Liver (tissue), 9 donors: ENCODE data around the gene NFATC1. TPM values are rescaled to one million over a fixed set of nuclear protein-coding genes. Genes with fewer than 3 reads are reported as not detected.

Source experiments
- DNase-seq: peaks from one replicate; pipeline ENCODE4 v3.0.0-alpha.2; 2017; ENCODE audit warnings: low spot score
- H3K27ac ChIP-seq, 2 donors: one replicate each; pipeline ENCODE4 v1.7.0; 2013; ENCODE audit warnings: inconsistent platforms in 2 of 2, low read length in 2 of 2, control low read depth in 1 of 2, low read depth in 1 of 2, mild to moderate bottlenecking in 1 of 2
- H3K27me3 ChIP-seq, 4 donors: one replicate each; pipeline versions ENCODE4 v1.6.1 to v1.7.0; 2013; ENCODE audit warnings: low read length in 3 of 4, inconsistent platforms in 1 of 4, mild to moderate bottlenecking in 1 of 4, moderate library complexity in 1 of 4; ENCODE audit not compliant: control insufficient read depth in 4 of 4, insufficient read depth in 4 of 4
- H3K36me3 ChIP-seq, 4 donors: one replicate each; pipeline versions ENCODE4 v1.6.1 to v1.7.0; 2013; ENCODE audit warnings: low read length in 3 of 4, mild to moderate bottlenecking in 3 of 4, low read depth in 1 of 4, moderate library complexity in 1 of 4; ENCODE audit not compliant: control insufficient read depth in 4 of 4, insufficient read depth in 3 of 4
- H3K4me1 ChIP-seq, 4 donors: one replicate each; pipeline versions ENCODE4 v1.6.1 to v1.7.0; 2013; ENCODE audit warnings: low read length in 3 of 4, mild to moderate bottlenecking in 3 of 4, moderate library complexity in 1 of 4; ENCODE audit not compliant: control insufficient read depth in 4 of 4, insufficient read depth in 4 of 4
- H3K4me3 ChIP-seq, 3 donors: one replicate each; pipeline versions ENCODE4 v1.6.1 to v1.7.0; 2013; ENCODE audit warnings: low read length in 3 of 3, control low read depth in 1 of 3, low read depth in 1 of 3, mild to moderate bottlenecking in 1 of 3
- H3K9ac ChIP-seq, 2 donors: one replicate each; pipeline ENCODE4 v1.7.0; 2013; ENCODE audit warnings: low read length in 2 of 2, mild to moderate bottlenecking in 2 of 2, moderate library complexity in 2 of 2, control low read depth in 1 of 2, low read depth in 1 of 2
- H3K9me3 ChIP-seq, 4 donors: one replicate each; pipeline versions ENCODE4 v1.6.1 to v1.7.0; 2013; ENCODE audit warnings: low read length in 3 of 4; ENCODE audit not compliant: control insufficient read depth in 4 of 4
- CTCF ChIP-seq: fragments of 150-350 bp; IDR thresholded peaks from 2 replicates; pipeline ENCODE4 v1.5.1; 2017; ENCODE audit warnings: improper control_type of control experiment, low read depth, low read length; ENCODE audit not compliant: missing input control
- EGR1 ChIP-seq, 2 donors: IDR thresholded peaks; 2 replicates each; pipeline ENCODE4 v1.6.1; 2016 to 2018; ENCODE audit warnings: antibody characterized with exemption in 2 of 2, low read depth in 2 of 2
- FOXA2 ChIP-seq: IDR thresholded peaks from 2 replicates; pipeline ENCODE4 v1.6.1; 2016; ENCODE audit warnings: antibody characterized with exemption
- GABPA ChIP-seq, 2 donors: IDR thresholded peaks in 1 of 2; conservative IDR thresholded peaks in 1 of 2; 2 replicates each; pipeline ENCODE4 v1.6.1; 2016; ENCODE audit warnings: antibody characterized with exemption in 2 of 2, mild to moderate bottlenecking in 1 of 2, moderate library complexity in 1 of 2
- HNF4A ChIP-seq, 2 donors: conservative IDR thresholded peaks; 2 replicates each; pipeline ENCODE4 v1.6.1; 2016; ENCODE audit warnings: antibody characterized with exemption in 2 of 2, mild to moderate bottlenecking in 2 of 2
- NR2F2 ChIP-seq: IDR thresholded peaks from 2 replicates; pipeline ENCODE4 v1.6.1; 2016; ENCODE audit warnings: antibody characterized with exemption
- REST ChIP-seq: IDR thresholded peaks from 2 replicates; pipeline ENCODE4 v1.6.1; 2016; ENCODE audit warnings: antibody characterized with exemption, mild to moderate bottlenecking
- RXRA ChIP-seq, 2 donors: IDR thresholded peaks; 2 replicates each; pipeline ENCODE4 v1.6.1; 2017 to 2018; ENCODE audit warnings: antibody characterized with exemption in 2 of 2, mild to moderate bottlenecking in 1 of 2
- SP1 ChIP-seq: IDR thresholded peaks from 2 replicates; pipeline ENCODE4 v1.6.1; 2018; ENCODE audit warnings: antibody characterized with exemption, mild to moderate bottlenecking
- ZBTB33 ChIP-seq: IDR thresholded peaks from 2 replicates; pipeline ENCODE4 v1.6.1; 2016; ENCODE audit warnings: antibody characterized with exemption
- WGBS: extraction: QIAGEN DNeasy Blood & Tissue Kit; methylation state at CpG from one replicate; pipeline ENCODE4 v1.1.7; 2013; 5-methylcytosine and 5-hydroxymethylcytosine counted together
- polyA plus RNA-seq, 2 donors: library from polyadenylated mRNA; stranded (reverse) in 1 of 2; unstranded in 1 of 2; fragments of 200-250 nt in 1 of 2; fragments of >200 nt in 1 of 2; fragmentation: Nextera tagmentation in 1 of 2; extraction: Ambion mirVana in 1 of 2; gene quantifications; one replicate each; pipeline versions ENCODE4 v1.2.1 to v1.2.3, GENCODE V29; 2013 to 2015
- total RNA-seq, 2 donors: library from RNA; depleted of rRNA; stranded (reverse); fragments of >200 nt; gene quantifications; one replicate each; pipeline ENCODE4 v1.2.3, GENCODE V29; 2014
- donor health status: healthy.
- donor health status: healthy.
- donor health status: healthy.
- donor health status: healthy.
- donor health status: healthy.

The NFATC1 gene
- total and polyA plus RNA-seq, 4 donors: 0.57 to 2.2 (median 1.3) TPM

- no peak for TF ChIP-seq REST
These were observed 32.6 kb downstream of the NFATC1 start (continued) for GRCh38 chr18:79428287-79428686.

- Histone ChIP-seq H3K9ac (no peak overlapping the region), H3K27me3 (no peaks in the 10 kb centered on the region), H3K9me3 (no peaks in the 10 kb centered on the region), H3K36me3 (peaks cover 0 to 1% (median 0%) of the 10 kb centered on the region in 4 donors), H3K4me3 (no peak overlapping the region), H3K4me1 (no peaks in the 10 kb centered on the region), H3K27ac (no peak overlapping the region)
- no peak for DNase-seq
- WGBS: 91% methylated on average over 14 of the region's 14 CpGs
- TF ChIP-seq HNF4A (conservative IDR thresholded peaks at IDR 0.05) (no peak), RXRA (IDR thresholded peaks at IDR 0.05) (no peak), NR2F2 (no peak), ZBTB33 (no peak), CTCF (no peak), GABPA (IDR thresholded peaks at IDR 0.05 in 1 of 2, conservative IDR thresholded peaks at IDR 0.05 in 1 of 2) (no peak), EGR1 (IDR thresholded peaks at IDR 0.05; ENCODE audit: low read depth in 2 of 2) (no peak)
These were observed 33.7 kb downstream of the NFATC1 start for GRCh38 chr18:79429381-79429780.

GRCh38 chr18:79429785-79430281 lies 34.1 kb downstream of the NFATC1 start:
- WGBS: 78% methylated on average over 27 of the region's 27 CpGs
- Histone ChIP-seq H3K4me3 (no peak overlapping the region), H3K27ac (no peak overlapping the region), H3K4me1 (no peaks in the 10 kb centered on the region), H3K9me3 (no peaks in the 10 kb centered on the region), H3K27me3 (no peaks in the 10 kb centered on the region), H3K9ac (no peak overlapping the region), H3K36me3 (peaks cover 0 to 1% (median 0%) of the 10 kb centered on the region in 4 donors)
- TF ChIP-seq SP1: no peak
- no peak for TF ChIP-seq ZBTB33
- TF ChIP-seq FOXA2: no peak
- no peak for TF ChIP-seq GABPA (IDR thresholded peaks at IDR 0.05 in 1 of 2, conservative IDR thresholded peaks at IDR 0.05 in 1 of 2)
- no peak for TF ChIP-seq RXRA (IDR thresholded peaks at IDR 0.05)
- no peak for DNase-seq
